ENCODE results near the gene NOL9.
"Not testable (repeated sequence)": the region's sequence is repeated elsewhere in the genome, so short reads cannot be mapped to it uniquely, and the experiment has no call there.

The NOL9 gene

DNA sequence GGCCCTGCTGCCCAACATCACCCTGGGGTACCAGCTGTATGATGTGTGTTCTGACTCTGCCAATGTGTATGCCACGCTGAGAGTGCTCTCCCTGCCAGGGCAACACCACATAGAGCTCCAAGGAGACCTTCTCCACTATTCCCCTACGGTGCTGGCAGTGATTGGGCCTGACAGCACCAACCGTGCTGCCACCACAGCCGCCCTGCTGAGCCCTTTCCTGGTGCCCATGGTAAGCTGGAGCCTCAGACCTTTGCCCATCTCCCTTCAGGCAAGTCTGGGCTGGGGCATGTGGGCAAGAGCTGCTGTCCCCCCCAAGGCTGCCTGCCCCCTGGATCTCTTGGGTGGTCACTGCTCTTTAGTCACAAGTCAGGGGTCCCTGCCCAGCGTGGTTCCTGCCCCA, 16.7 kb upstream of the NOL9 start:
- no peak for DNase-seq

- DNase-seq, result no peak
Measured at GRCh38 chr1:6570100-6570499, 15.8 kb upstream of the NOL9 start.

DNA sequence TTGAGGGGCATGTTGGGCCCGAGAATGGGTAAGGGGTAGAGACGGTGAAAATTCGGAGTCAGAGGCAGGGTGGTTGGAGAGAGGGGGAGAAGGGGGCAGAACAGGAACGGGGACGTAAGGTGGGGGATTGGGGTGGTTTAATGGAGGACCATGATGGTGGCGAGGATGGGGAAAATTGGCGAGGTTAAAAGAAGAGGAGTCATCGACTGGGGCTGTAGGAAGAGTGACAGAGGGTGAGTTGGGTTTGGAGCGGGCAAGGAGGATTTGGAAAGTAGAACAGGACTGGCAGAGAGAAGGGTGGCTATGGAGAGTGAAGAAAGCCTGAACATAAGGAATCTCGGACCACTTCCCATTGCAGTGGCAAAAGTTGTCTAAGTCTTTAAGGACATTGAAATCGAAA, 14.7 kb upstream of the NOL9 start:
- no peak for DNase-seq

DNA sequence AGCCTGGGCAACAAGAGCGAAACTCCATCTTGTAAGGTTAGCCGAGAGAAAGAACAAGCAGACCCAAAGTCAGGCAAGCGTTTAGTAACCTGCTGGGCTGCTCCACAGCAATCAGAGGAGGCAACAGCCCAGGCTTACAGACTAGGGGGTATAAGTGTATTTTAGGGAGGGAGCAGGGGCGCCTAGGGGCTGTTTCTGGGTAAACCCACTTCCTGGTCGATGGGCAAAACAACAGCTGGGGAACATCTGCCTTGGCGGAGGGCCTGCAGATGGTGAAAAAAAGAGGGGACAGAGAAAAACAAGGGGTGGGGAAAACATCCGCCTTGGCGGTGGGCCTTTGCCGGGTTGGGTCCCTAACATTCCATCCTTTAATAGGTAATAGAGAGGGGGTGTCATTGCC, 6.0 kb upstream of the NOL9 start:
- no peak for DNase-seq

DNA sequence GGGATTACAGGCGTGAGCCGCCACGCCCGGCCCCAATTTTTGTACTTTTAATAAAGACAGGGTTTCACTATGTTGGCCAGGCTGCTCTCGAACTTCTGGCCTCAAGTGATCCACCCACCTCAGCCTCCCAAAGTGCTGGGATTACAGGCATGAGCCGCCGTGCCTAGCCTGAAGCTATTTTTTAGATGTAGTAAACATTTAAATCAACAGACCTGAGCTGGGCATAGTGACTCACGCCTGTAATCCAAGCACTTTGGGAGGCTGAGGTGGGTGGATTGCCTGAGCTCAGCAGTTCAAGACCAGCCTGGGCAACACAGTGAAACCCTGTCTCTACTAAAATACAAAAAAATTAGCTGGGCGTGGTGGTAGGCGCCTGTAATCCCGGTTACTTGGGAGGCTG, 4.8 kb upstream of the NOL9 start:
- DNase-seq, result not testable (repeated sequence)

DNA sequence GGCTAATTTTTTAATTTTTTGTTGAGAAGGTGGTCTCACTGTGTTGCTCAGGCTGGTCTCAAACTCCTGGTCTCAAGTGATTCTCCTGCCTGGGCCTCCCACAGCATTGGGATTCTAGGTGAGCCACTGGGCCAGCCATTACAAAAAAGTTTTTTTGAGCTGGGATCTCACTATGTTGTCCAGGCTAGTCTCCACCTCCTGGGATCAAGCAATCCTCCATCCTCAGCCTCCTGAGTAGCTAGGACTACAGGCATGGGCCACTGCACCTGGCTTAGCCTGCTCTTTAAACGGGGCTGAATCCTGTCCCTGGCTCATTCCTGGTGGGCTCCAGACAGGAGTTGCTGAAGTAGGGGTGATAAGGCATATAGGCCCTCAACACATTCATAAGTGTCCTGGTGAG, 3.3 kb upstream of the NOL9 start:
- no peak for DNase-seq

GRCh38 chr1:6554907-6555778, 830 bp upstream of the NOL9 start, which contains the start of gene TAS1R1:
Gene TAS1R1 (plus strand): TSS chr1:6555307. CDS start chr1:6555374, 67 bp downstream.
- no peak for DNase-seq

- no peak for DNase-seq
Measured at GRCh38 chr1:6547301-6547700, 7.0 kb downstream of the NOL9 start.

GRCh38 chr1:6546326-6546725, 8.0 kb downstream of the NOL9 start:
- no peak for DNase-seq

DNA sequence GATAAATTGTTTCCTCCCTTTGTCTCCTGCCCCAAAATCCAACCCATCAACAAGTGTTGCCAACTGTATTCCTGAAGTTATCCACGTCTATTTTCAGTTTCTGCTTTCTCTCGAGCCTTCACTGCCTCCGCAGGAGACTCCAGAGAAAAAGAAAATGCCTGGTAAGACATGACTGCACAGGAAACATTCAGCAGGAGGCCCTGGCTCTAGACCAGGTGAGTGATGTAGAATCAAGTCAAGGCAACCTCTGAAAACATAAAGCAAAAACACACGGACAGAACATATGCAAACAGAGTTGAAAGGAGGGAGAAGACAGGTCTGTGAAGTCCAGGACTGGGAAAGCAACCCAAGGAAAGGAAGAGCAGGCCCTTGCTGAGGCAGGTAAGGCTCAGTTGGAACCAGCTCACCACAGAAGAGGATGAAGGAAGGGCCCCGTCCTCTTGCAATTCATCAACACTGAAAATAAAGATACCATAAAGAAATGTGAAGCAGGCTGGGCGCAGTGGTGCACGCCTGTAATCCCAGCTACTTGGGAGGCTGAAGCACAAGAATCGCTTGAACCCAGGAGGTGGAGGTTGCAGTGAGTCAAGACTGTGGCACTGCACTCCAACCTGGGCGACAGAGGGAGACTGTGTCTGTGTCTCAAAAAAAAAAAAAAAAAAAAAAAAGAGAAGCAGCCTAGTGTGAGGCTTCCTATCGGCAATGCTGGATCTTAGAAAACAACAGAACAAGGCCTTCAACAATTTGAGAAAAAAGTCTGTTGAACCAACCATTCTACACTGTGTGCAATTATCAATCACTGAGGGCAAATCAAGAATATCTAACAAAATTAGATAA, 8.8 kb downstream of the NOL9 start:
- no peak for DNase-seq

DNA sequence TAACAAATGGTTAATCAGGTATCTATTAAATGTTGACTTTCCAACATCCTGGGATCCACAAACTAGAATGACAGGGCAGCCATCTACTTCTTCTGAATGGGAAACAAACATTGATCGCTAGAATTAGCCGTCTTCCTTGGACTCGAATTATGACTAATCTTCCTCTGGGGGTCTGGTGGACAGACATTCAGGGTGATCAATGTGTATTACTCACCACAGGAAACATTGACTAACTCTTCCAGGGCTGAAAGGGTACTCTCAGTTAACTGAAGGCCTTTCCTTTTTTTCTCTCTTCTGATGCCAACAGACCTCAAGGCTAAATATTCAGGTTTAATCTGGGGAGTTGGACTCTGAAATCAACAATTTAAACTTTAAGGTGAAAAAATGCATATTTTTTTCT, 9.5 kb downstream of the NOL9 start:
- DNase-seq, result no peak

- no peak for DNase-seq
Measured at GRCh38 chr1:6538956-6539355, 15.4 kb downstream of the NOL9 start.

DNA sequence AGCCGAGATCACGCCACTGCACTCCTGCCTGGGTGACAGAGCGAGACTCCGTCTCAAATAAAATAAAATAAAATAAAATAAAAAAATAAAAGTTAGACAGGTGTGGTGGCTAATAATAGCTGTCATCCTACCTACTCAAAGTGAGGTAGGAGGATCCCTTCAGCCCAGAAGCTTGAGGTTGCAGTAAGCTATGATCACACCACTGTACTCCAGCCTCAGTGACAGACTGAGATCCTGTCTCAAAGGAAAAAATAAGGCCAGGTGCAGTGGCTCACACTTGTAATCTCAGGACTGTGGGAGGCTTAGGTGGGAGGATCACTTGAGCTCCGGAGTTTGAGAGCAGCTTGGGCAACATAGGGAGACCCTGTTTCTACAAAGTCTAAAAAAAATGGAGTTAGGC, 18.0 kb downstream of the NOL9 start:
- no peak for DNase-seq

GRCh38 chr1:6535214-6535613, 19.1 kb downstream of the NOL9 start:
- no peak for DNase-seq

DNA sequence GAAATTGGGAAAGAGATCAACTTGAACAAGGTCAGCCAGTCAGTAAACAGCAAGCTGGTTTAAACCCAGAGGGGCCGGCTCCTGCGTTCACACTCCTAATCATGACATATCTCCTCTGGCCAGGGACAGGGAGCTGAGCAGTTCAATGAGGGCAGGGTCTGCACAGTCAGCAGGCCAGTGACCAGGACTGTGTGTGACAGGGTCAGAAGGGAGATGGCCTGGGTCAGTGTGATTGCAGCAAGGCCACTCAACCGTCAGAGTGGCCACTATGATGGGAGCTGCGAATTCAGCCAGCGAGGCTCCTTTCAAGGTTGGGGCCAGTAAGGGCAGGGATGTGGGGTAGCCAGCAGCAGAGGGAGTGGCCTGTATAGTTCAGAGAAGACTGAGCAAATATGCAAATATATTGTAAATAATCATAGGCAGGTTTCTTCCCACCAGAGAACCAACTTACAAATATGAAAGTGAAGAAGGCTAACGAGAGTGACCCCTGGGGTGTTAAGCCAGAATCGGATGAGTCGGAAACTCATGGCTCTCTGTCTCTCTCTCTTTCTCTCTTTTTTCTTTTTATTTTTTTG, 20.0 kb downstream of the NOL9 start:
- no peak for DNase-seq

GRCh38 chr1:6531996-6532395, 22.3 kb downstream of the NOL9 start:
- no peak for DNase-seq

DNA sequence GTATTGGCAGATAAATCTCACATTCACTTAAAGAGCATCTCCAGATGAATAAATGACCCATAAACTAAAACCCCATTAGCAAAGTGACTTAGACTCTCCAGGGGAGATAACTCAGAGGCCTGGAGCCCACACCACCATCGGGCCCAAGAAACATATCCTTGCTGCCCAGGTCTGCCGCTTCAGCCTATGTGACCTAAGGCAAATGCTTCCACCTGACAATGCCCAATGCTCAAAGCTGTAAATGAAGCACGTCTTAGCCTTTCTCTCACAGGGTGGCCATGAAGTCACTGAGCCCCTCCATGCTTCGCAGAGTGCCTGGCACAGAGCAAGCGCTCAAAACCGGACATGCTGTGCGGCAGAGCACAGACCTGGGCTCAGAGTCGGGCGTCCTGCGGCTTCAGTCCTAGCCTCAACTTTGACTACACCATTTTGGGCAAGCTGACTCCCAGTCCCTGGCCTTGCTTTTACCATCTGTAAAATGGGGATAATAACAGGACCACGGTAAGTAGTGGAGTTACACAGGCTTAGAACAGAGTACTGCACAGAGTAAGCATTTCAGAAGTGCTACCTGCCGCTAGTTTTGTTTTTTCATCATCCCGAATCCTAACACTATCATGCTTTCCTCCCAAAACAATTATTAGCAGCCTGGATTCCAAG, 23.7 kb downstream of the NOL9 start:
- DNase-seq, result no peak

DNA sequence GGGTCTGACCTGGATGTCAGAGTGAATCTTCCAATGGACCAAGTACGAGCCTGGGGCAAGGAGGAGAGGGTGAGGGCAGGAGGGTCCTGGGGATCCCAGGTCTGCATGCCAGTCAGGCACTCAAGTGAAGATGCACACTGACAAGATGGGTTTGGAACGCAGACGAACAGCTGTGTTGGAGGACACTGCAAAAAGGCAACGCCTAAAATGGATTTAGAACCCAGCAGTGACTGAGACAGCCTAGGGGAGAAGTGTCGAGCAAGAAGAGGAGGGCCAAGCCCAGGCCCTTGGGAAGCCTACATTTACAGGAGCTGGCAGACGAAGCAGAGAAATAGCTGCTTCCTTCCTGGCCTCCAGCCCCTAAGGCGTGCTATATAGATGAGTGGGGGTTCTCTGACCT, 25.8 kb downstream of the NOL9 start:
- DNase-seq, result no peak

GRCh38 chr1:6526316-6526715, 28.0 kb downstream of the NOL9 start:
- no peak for DNase-seq

GRCh38 chr1:6523566-6523965, 30.7 kb downstream of the NOL9 start:
- DNase-seq, result no peak

- no peak for DNase-seq
Measured at GRCh38 chr1:6521536-6521935, 32.8 kb downstream of the NOL9 start.

- no peak for DNase-seq
Measured at GRCh38 chr1:6519935-6520671, 34.2 kb downstream of the NOL9 start.
